H9 (cell line): ENCODE data around the gene RNF181. TPM values are rescaled to one million over a fixed set of nuclear protein-coding genes. Genes with fewer than 3 reads are reported as not detected.

Experiments
- DNase-seq: peaks from one replicate; pipeline ENCODE4 v3.0.0-alpha.2; 2017
- H2AFZ ChIP-seq: one replicate; pipeline ENCODE4 v1.6.1; 2013; ENCODE audit warnings: mild to moderate bottlenecking, low read length, control low read depth, moderate library complexity
- H2AK5ac ChIP-seq: 2 replicates; pipeline ENCODE4 v1.6.1; 2013; ENCODE audit warnings: low read length, control low read depth, mixed read lengths; ENCODE audit not compliant: insufficient read length
- H2BK120ac ChIP-seq: one replicate; pipeline ENCODE4 v1.6.1; 2013; ENCODE audit warnings: low read depth, mild to moderate bottlenecking, low read length, control low read depth, inconsistent platforms; ENCODE audit not compliant: poor library complexity, severe bottlenecking
- H2BK12ac ChIP-seq: 2 replicates; pipeline ENCODE4 v1.6.1; 2013; ENCODE audit warnings: low read length, control low read depth, mixed read lengths, low read depth; ENCODE audit not compliant: insufficient read length
- H2BK15ac ChIP-seq: 2 replicates; pipeline ENCODE4 v1.6.1; 2013; ENCODE audit warnings: low read depth, low read length, control low read depth
- H2BK20ac ChIP-seq: one replicate; pipeline ENCODE4 v1.6.1; 2013; ENCODE audit warnings: low read depth, mild to moderate bottlenecking, low read length, control low read depth, inconsistent platforms; ENCODE audit not compliant: poor library complexity, severe bottlenecking
- H2BK5ac ChIP-seq: 2 replicates; pipeline ENCODE4 v1.6.1; 2013; ENCODE audit warnings: low read length, control low read depth, mixed read lengths; ENCODE audit not compliant: insufficient read length
- H3K14ac ChIP-seq: 2 replicates; pipeline ENCODE4 v1.6.1; 2013; ENCODE audit warnings: low read length, control low read depth; ENCODE audit not compliant: insufficient read depth
- H3K18ac ChIP-seq: 2 replicates; pipeline ENCODE4 v1.6.1; 2013; ENCODE audit warnings: low read depth, mild to moderate bottlenecking, mixed read lengths, low read length, control low read depth; ENCODE audit not compliant: insufficient read length
- H3K23ac ChIP-seq: 2 replicates; pipeline ENCODE4 v1.6.1; 2013; ENCODE audit warnings: low read length, control low read depth, mixed read lengths, low read depth; ENCODE audit not compliant: insufficient read length
- H3K23me2 ChIP-seq: 2 replicates; pipeline ENCODE4 v1.6.1; 2013; ENCODE audit warnings: low read depth, mild to moderate bottlenecking, mixed read lengths, low read length, control low read depth; ENCODE audit not compliant: insufficient read length, poor library complexity, severe bottlenecking
- H3K27ac ChIP-seq: 2 replicates; pipeline ENCODE4 v1.5.1; 2013; ENCODE audit warnings: low read length, control low read depth, mixed read lengths, low read depth; ENCODE audit not compliant: insufficient read length
- H3K27me3 ChIP-seq: 2 replicates; pipeline ENCODE4 v1.6.1; 2013; ENCODE audit warnings: low read length, control low read depth, inconsistent platforms; ENCODE audit not compliant: insufficient read depth
- H3K4ac ChIP-seq: 2 replicates; pipeline ENCODE4 v1.6.1; 2013; ENCODE audit warnings: low read depth, mild to moderate bottlenecking, control low read depth, inconsistent platforms, low read length, moderate library complexity
- H3K4me1 ChIP-seq: 2 replicates; pipeline ENCODE4 v1.6.1; 2013; ENCODE audit warnings: low read length, control low read depth, inconsistent platforms; ENCODE audit not compliant: insufficient read depth
- H3K4me2 ChIP-seq: 2 replicates; pipeline ENCODE4 v1.6.1; 2013; ENCODE audit warnings: low read length, control low read depth, mixed read lengths; ENCODE audit not compliant: insufficient read length, insufficient read depth
- H3K56ac ChIP-seq: 2 replicates; pipeline ENCODE4 v1.6.1; 2013; ENCODE audit warnings: low read depth, mild to moderate bottlenecking, mixed read lengths, low read length, control low read depth; ENCODE audit not compliant: insufficient read length
- H3K79me1 ChIP-seq: 2 replicates; pipeline ENCODE4 v1.6.1; 2013; ENCODE audit warnings: low read depth, mild to moderate bottlenecking, moderate library complexity, low read length, control low read depth, inconsistent platforms; ENCODE audit not compliant: insufficient read depth, poor library complexity, severe bottlenecking
- H3K79me2 ChIP-seq: 2 replicates; pipeline ENCODE4 v1.6.1; 2013; ENCODE audit warnings: low read length, control low read depth, inconsistent platforms; ENCODE audit not compliant: insufficient read depth
- H3K9ac ChIP-seq: 2 replicates; pipeline ENCODE4 v1.6.1; 2013; ENCODE audit warnings: low read length, control low read depth, mixed read lengths; ENCODE audit not compliant: insufficient read length; ENCODE audit errors: extremely low read depth
- H3K9me3 ChIP-seq: one replicate; pipeline ENCODE4 v1.6.1; 2013; ENCODE audit warnings: low read depth, low read length, inconsistent platforms; ENCODE audit not compliant: control insufficient read depth
- H3T11ph ChIP-seq: one replicate; pipeline ENCODE4 v1.6.1; 2013; ENCODE audit warnings: mild to moderate bottlenecking, low read length, control low read depth, inconsistent platforms
- H4K20me1 ChIP-seq: one replicate; pipeline ENCODE4 v1.6.1; 2013; ENCODE audit not compliant: control insufficient read depth, insufficient read length, insufficient read depth
- H4K5ac ChIP-seq: 2 replicates; pipeline ENCODE4 v1.6.1; 2013; ENCODE audit warnings: low read depth, mild to moderate bottlenecking, mixed read lengths, low read length, control low read depth; ENCODE audit not compliant: insufficient read length
- H4K8ac ChIP-seq: replicated peaks from 2 replicates; pipeline ENCODE4 v1.6.1; 2013; ENCODE audit warnings: low read length, control low read depth, mixed read lengths, low read depth; ENCODE audit not compliant: insufficient read length
- H4K91ac ChIP-seq: 2 replicates; pipeline ENCODE4 v1.6.1; 2013; ENCODE audit warnings: low read depth, mild to moderate bottlenecking, moderate library complexity, mixed read lengths, low read length, control low read depth; ENCODE audit not compliant: insufficient read length
- H3K27ac Mint-ChIP-seq, 3 experiments: 2 replicates in 2 of 3; 3 replicates in 1 of 3; pipeline ENCODE4 v1.8.0; 2020 to 2021; ENCODE audit warnings: mixed read lengths in 3 of 3, mild to moderate bottlenecking in 1 of 3, moderate library complexity in 1 of 3
- H3K27me3 Mint-ChIP-seq: 2 replicates; pipeline ENCODE4 v1.8.0; 2021; ENCODE audit warnings: low read depth, mild to moderate bottlenecking, moderate library complexity, mixed read lengths
- H3K36me3 Mint-ChIP-seq, 3 experiments: 2 replicates in 2 of 3; 3 replicates in 1 of 3; pipeline ENCODE4 v1.8.0; 2020 to 2021; ENCODE audit warnings: low read depth in 3 of 3, mixed read lengths in 3 of 3; ENCODE audit not compliant: insufficient read depth in 1 of 3
- H3K4me1 Mint-ChIP-seq, 2 experiments: 2 replicates each; pipeline ENCODE4 v1.8.0; 2020; ENCODE audit warnings: mixed read lengths in 2 of 2
- H3K4me3 Mint-ChIP-seq, 2 experiments: 2 replicates in 1 of 2; 3 replicates in 1 of 2; pipeline ENCODE4 v1.8.0; 2020 to 2021; ENCODE audit warnings: mild to moderate bottlenecking in 2 of 2, mixed read lengths in 2 of 2, moderate library complexity in 1 of 2
- H3K9me3 Mint-ChIP-seq, 2 experiments: 2 replicates in 1 of 2; 3 replicates in 1 of 2; pipeline ENCODE4 v1.8.0; 2020; ENCODE audit warnings: mild to moderate bottlenecking in 2 of 2, mixed read lengths in 2 of 2, moderate library complexity in 1 of 2
- CTCF ChIP-seq: fragments of 200-600 bp; sonication (generic); conservative IDR thresholded peaks from 3 replicates; pipeline ENCODE4 v1.8.0; 2021; ENCODE audit warnings: antibody characterized with exemption, mild to moderate bottlenecking
- WGBS: extraction: QIAGEN DNeasy Blood & Tissue Kit; methylation state at CpG from one replicate; pipeline ENCODE4 v1.1.7; 2013; ENCODE audit warnings: missing lambda C conversion rate, low lambda C conversion rate, mixed read lengths; ENCODE audit not compliant: insufficient read length; ENCODE audit errors: extremely low coverage; 5-methylcytosine and 5-hydroxymethylcytosine counted together
- total RNA-seq: library from RNA; stranded (reverse); gene quantifications from 2 replicates; pipeline ENCODE4 v1.2.1, GENCODE V29; 2021

Gene RNF181
- total RNA-seq, 1 experiment from 2014 or later = 122 TPM

- no CpG with 5 or more reads among the region's 13 CpGs for WGBS
- H2BK15ac ChIP-seq = no peak overlapping the region
- peak overlapping the region; percentile 81 for H3K4me2 ChIP-seq
- no peak overlapping the region for H3K14ac ChIP-seq
- no peaks in the 10 kb centered on the region for H4K20me1 ChIP-seq
- no peaks in the 10 kb centered on the region for H3K27me3 ChIP-seq
- H3K4me1 ChIP-seq = no peaks in the 10 kb centered on the region
- no peaks in the 10 kb centered on the region for H3K79me2 ChIP-seq
- H3K79me1 ChIP-seq = no peaks in the 10 kb centered on the region
- H4K5ac ChIP-seq = no peak overlapping the region
- H2BK20ac ChIP-seq = no peak overlapping the region
- H3K4me3 Mint-ChIP-seq = peak overlapping the region; percentile 99
- no peak overlapping the region for H3T11ph ChIP-seq
- no peak for TF ChIP-seq CTCF
- H2BK5ac ChIP-seq = no peak overlapping the region
- no peak overlapping the region for H2AK5ac ChIP-seq
- H3K27ac Mint-ChIP-seq = peak overlapping the region; percentile 76 to 99 (median 96); a peak in 6 of 7 replicates
- H3K27me3 Mint-ChIP-seq = peaks cover 16% of the 10 kb centered on the region
- peaks cover 17 to 18% of the 10 kb centered on the region in 2 experiments for H3K4me1 Mint-ChIP-seq
- H3K23me2 ChIP-seq = peaks cover 9% of the 10 kb centered on the region
- H3K9ac ChIP-seq = peak overlapping the region; percentile 96
- H3K23ac ChIP-seq = no peak overlapping the region
- H4K8ac ChIP-seq = no peak overlapping the region
- peaks cover 0 to 24% (median 21%) of the 10 kb centered on the region in 3 experiments; a peak in 5 of 7 replicates for H3K36me3 Mint-ChIP-seq
- no peak overlapping the region for H3K4ac ChIP-seq
- no peak overlapping the region for H4K91ac ChIP-seq
- H3K27ac ChIP-seq = no peak overlapping the region
- no peaks in the 10 kb centered on the region for H3K9me3 ChIP-seq
- H2BK120ac ChIP-seq = no peak overlapping the region
- no peak overlapping the region for H3K56ac ChIP-seq
- no peak overlapping the region for H2AFZ ChIP-seq
- H2BK12ac ChIP-seq = no peak overlapping the region
- no peak overlapping the region for H3K18ac ChIP-seq
- no peak for DNase-seq
- H3K9me3 Mint-ChIP-seq = no peaks in the 10 kb centered on the region
Observed at GRCh38 chr2:85594715-85595300, 737 bp upstream of the RNF181 start.
